SU-DHL-6 (cell line): ENCODE results near the gene CLEC3A.
"Not testable (repeated sequence)": the region's sequence is repeated elsewhere in the genome, so short reads cannot be mapped to it uniquely, and the experiment has no call there.

Experiments
- H2AFZ ChIP-seq: fragments of 200-600 bp; sonication (generic); 2 replicates; pipeline ENCODE4 v1.6.1; 2014; ENCODE audit warnings: low read depth, mild to moderate bottlenecking, moderate library complexity, mixed read lengths, antibody characterized with exemption, low read length; ENCODE audit not compliant: severe bottlenecking
- H3F3A ChIP-seq: fragments of 200-600 bp; shearing (Covaris generic); 2 replicates; pipeline ENCODE4 v1.6.0; 2016; ENCODE audit warnings: antibody characterized with exemption, mild to moderate bottlenecking; ENCODE audit not compliant: insufficient read depth
- H3K27ac ChIP-seq: fragments of 200-600 bp; sonication (generic); 2 replicates; pipeline ENCODE4 v1.5.1; 2016; ENCODE audit warnings: low read depth, mild to moderate bottlenecking, low read length, moderate library complexity, mixed read lengths
- H3K27me3 ChIP-seq: fragments of 200-600 bp; sonication (generic), shearing (Covaris generic); 2 replicates; pipeline ENCODE4 v1.6.0; 2014; ENCODE audit warnings: mild to moderate bottlenecking, low read length
- H3K36me3 ChIP-seq: fragments of 200-600 bp; sonication (generic); 2 replicates; pipeline ENCODE4 v1.6.1; 2014; ENCODE audit warnings: mild to moderate bottlenecking, low read length, mixed read lengths
- H3K4me2 ChIP-seq: fragments of 300-600, 200-600 bp; shearing (Covaris generic), sonication (generic); 2 replicates; pipeline ENCODE4 v1.6.0; 2014; ENCODE audit warnings: low read length, low read depth, mild to moderate bottlenecking; ENCODE audit not compliant: poor library complexity, severe bottlenecking
- H3K4me3 ChIP-seq: fragments of 200-600 bp; sonication (generic); 2 replicates; pipeline ENCODE4 v1.5.1; 2014; ENCODE audit warnings: antibody characterized with exemption, low read length, mild to moderate bottlenecking, mixed read lengths; ENCODE audit not compliant: insufficient read depth, poor library complexity, severe bottlenecking
- H3K79me2 ChIP-seq: fragments of 200-600 bp; sonication (generic); 2 replicates; pipeline ENCODE4 v1.6.1; 2014; ENCODE audit warnings: mild to moderate bottlenecking, low read length, moderate library complexity; ENCODE audit not compliant: insufficient read depth
- H3K9ac ChIP-seq: fragments of 200-600 bp; sonication (generic); 2 replicates; pipeline ENCODE4 v1.7.0; 2014; ENCODE audit warnings: mild to moderate bottlenecking, low read length
- H3K9me2 ChIP-seq: fragments of 200-600 bp; sonication (generic); replicated peaks from 2 replicates; pipeline ENCODE4 v1.6.1; 2014; ENCODE audit warnings: low read length; ENCODE audit not compliant: insufficient read depth
- H3K9me3 ChIP-seq: fragments of 200-600 bp; sonication (generic); 2 replicates; pipeline ENCODE4 v1.6.1; 2014; ENCODE audit warnings: low read length, mixed read lengths; ENCODE audit not compliant: insufficient read depth
- H4K20me1 ChIP-seq: fragments of 200-600 bp; sonication (generic); 2 replicates; pipeline ENCODE4 v1.6.1; 2014; ENCODE audit warnings: low read depth, mild to moderate bottlenecking, antibody characterized with exemption, low read length, moderate library complexity, mixed read lengths
- CTCF ChIP-seq: fragments of 200-600 bp; sonication (generic); IDR thresholded peaks from one replicate; pipeline ENCODE4 v1.5.1; 2017; ENCODE audit warnings: antibody characterized with exemption, mild to moderate bottlenecking, low read length, moderate library complexity; ENCODE audit not compliant: insufficient read depth, poor library complexity, severe bottlenecking
- EZH2phosphoT487 ChIP-seq: fragments of 200-600 bp; sonication (generic), shearing (Covaris generic); conservative IDR thresholded peaks from 2 replicates; pipeline ENCODE4 v1.6.1; 2018; ENCODE audit warnings: mild to moderate bottlenecking, antibody characterized with exemption, low read length, moderate library complexity, mixed read lengths

Gene CLEC3A

GRCh38 chr16:77987810-77988209 lies 34.5 kb upstream of the CLEC3A start:
- no peaks in the 10 kb centered on the region for H3K9me3 ChIP-seq
- no peak for TF ChIP-seq EZH2phosphoT487
- no peak for TF ChIP-seq CTCF
- no peak overlapping the region for H3K9ac ChIP-seq
- no peak overlapping the region for H3K4me2 ChIP-seq
- no peaks in the 10 kb centered on the region for H3K79me2 ChIP-seq
- H3K27ac ChIP-seq: no peak overlapping the region
- no peak overlapping the region for H2AFZ ChIP-seq
- no peaks in the 10 kb centered on the region for H3K36me3 ChIP-seq
- no peaks in the 10 kb centered on the region for H4K20me1 ChIP-seq
- no peak overlapping the region for H3K4me3 ChIP-seq
- H3K27me3 ChIP-seq: no peaks in the 10 kb centered on the region
- no peaks in the 10 kb centered on the region for H3K9me2 ChIP-seq
- H3F3A ChIP-seq: no peaks in the 10 kb centered on the region

- H3K27me3 ChIP-seq: no peaks in the 10 kb centered on the region
- no peaks in the 10 kb centered on the region for H3K79me2 ChIP-seq
- H3K36me3 ChIP-seq: no peaks in the 10 kb centered on the region
- no peak overlapping the region for H3K4me3 ChIP-seq
- no peaks in the 10 kb centered on the region for H3F3A ChIP-seq
- no peaks in the 10 kb centered on the region for H3K9me3 ChIP-seq
- H2AFZ ChIP-seq: no peak overlapping the region
- no peak overlapping the region for H3K9ac ChIP-seq
- no peak overlapping the region for H3K4me2 ChIP-seq
- H4K20me1 ChIP-seq: no peaks in the 10 kb centered on the region
- H3K27ac ChIP-seq: no peak overlapping the region
- no peak for TF ChIP-seq EZH2phosphoT487
- TF ChIP-seq CTCF: no peak
- H3K9me2 ChIP-seq: no peaks in the 10 kb centered on the region
Observed at GRCh38 chr16:77989846-77990245, 32.5 kb upstream of the CLEC3A start.

- no peak overlapping the region for H3K9ac ChIP-seq
- no peak overlapping the region for H3K27ac ChIP-seq
Observed at GRCh38 chr16:77991701-77992100, 30.6 kb upstream of the CLEC3A start.

GRCh38 chr16:77992381-77992780 lies 30.0 kb upstream of the CLEC3A start:
- not testable (repeated sequence) for H3K27me3 ChIP-seq, H3K4me2 ChIP-seq, H3F3A ChIP-seq, H2AFZ ChIP-seq, H3K79me2 ChIP-seq, H3K9me2 ChIP-seq, H3K9me3 ChIP-seq, H3K4me3 ChIP-seq, H3K27ac ChIP-seq, H3K9ac ChIP-seq, H3K36me3 ChIP-seq, H4K20me1 ChIP-seq

More at GRCh38 chr16:77991701-77992100, 30.6 kb upstream of the CLEC3A start:
- Histone ChIP-seq H3K9me3 (no peaks in the 10 kb centered on the region), H3K27me3 (no peaks in the 10 kb centered on the region), H4K20me1 (no peaks in the 10 kb centered on the region), H3K4me3 (no peak overlapping the region), H3K36me3 (no peaks in the 10 kb centered on the region), H3K4me2 (no peak overlapping the region), H3K9me2 (no peaks in the 10 kb centered on the region), H3F3A (no peaks in the 10 kb centered on the region), H2AFZ (no peak overlapping the region), H3K79me2 (no peaks in the 10 kb centered on the region)
- TF ChIP-seq CTCF: no peak
- no peak for TF ChIP-seq EZH2phosphoT487
